GM18499 (cell line): Measurements from ENCODE around the gene SLC5A2.
"Not testable (repeated sequence)": the region's sequence is repeated elsewhere in the genome, so short reads cannot be mapped to it uniquely, and the experiment has no call there.

Experiments
- ATAC-seq: cut with Tn5 transposase; IDR thresholded peaks from one replicate; pipeline ENCODE4 v1.9.1; 2021; ENCODE audit warnings: moderate number of reproducible peaks; ENCODE audit not compliant: insufficient read depth, unreplicated experiment

The SLC5A2 gene

DNA sequence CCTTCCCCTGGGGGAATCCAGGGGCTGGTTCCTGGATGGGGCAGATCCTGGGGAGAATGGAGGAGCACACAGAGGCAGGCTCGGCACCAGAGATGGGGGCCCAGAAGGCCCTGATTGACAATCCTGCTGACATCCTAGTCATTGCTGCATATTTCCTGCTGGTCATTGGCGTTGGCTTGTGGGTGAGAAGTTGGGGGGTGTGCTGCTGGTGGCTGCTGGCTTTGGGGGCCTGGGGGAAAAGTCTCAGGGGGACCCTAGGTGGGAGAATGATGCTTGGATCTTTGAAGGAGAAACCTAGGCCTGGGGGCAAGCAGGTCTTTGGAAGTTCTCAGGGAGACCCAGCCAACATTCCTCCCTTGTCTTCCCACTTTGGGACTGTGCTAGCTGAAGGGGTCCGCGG is at the start of gene SLC5A2:
TSS of gene SLC5A2 (plus strand) at position 43 of the 400 bp plus-strand sequence. CDS start at position 57, 14 bp downstream.
- no peak for ATAC-seq

DNA sequence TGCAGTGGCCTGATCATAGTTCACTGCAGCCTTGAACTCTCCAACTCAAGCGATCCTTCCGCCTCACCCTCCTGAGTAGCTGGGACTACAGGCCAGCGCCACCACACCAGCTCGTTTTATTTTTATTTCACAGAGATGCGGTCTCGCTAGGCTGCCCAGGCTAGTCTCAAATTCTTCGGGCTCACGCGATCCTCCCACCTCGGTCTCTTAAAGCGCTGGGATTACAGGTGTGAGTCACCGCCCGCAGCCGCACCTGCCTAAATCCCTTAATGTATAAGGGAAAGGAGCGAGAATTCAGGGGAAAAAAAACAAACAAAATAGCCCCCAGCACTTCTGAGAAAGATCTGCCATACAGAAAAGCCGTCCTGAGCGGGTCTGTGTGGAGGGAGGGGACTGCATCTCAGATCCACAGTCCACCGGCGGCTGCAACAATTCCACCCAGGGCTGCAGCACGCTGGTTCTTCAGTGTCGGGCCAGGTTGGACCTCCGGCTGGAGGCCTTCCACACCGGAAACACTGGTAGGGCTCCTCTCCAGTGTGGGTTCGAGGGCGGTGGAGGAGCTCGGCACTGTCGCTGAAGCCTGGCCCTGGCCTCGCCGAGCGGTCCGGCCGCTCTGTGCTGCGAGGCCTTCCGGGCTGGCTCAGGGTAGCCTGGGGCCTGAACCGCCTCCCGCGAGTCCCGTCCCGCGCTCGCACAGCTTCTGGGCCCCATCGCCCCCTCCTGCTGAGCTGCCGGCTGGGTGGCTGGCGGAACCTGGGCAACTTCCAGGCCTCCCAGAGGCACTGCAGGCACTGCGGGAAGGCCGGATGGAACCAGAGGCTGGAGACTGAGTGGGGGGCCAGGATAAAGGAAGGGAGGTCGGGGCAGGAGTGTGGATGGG is 47.3 kb upstream of the SLC5A2 start:
- ATAC-seq = no peak

DNA sequence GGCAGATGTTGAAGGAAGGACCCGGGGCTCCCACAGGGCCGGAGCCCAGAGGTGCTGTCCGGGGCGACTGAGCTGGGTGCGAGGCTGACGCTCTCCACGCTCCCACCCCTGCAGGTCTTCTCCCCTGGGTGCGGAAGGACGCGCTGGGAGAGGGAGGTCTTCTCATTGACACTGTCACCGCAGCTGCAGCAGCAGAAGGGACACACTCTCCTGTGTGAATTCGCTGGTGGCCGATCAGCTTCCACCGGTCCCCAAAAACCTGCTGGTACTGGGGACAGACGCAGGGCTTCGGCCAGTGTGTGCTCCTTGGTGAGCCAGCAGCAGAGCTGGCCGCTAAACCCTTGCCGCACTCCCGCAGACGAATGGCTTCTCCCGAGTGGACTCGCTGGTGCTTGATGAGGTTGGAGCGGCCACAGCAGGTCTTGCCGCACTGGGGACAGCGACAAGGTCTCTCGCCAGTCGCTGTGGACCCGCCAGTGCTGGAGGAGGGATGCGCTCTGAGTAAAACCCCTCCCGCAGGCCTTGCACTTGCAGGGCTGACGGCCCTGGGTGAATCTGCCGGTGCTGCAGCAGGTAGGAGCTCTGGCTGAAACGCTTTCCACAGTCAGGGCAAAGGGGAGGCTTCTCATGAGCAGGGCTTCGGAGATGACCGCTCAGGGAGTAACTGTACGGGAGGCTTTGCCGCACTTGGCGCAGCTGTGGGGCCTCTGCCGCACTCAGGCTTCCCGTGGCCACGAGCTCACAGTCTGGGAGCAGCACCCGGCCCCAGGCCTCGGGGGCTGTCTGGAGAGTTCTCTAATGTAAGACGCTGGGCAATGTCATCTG is 46.5 kb upstream of the SLC5A2 start:
- no peak for ATAC-seq

DNA sequence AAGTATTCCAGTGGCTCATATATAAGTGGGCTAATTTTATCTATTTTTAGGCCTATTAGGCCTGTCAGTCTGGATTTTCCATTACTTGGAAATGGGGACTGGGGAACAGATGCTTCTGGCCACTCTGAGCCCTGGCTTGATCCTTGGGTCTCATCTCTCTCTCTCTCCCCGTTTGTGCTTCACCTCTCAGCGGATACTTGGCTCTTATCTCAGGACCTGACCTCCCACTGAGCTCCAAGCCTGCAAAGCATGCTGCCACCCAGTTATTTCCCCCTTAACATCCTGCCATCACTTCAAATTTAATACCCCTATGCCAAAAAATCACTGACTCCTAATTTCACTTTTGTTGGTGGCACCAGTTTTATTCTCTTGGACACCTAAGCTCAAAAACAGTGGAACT is 44.5 kb upstream of the SLC5A2 start:
- ATAC-seq = no peak

DNA sequence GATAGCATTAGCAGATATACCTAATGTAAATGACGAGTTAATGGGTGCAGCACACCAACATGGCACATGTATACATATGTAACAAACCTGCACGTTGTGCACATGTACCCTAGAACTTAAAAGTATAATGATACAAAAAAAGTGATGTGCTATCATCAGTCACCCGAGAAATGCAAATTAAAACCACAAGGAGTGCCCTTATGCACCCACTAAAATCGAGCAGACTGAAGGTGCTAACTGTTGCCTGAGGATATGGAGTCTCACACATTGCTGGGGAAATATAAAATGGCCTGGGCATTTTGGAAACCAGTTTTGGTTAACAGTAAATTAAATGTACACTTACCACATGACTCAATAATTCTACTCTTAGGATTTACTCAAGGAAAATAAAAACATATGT is 43.9 kb upstream of the SLC5A2 start:
- not testable (repeated sequence) for ATAC-seq

DNA sequence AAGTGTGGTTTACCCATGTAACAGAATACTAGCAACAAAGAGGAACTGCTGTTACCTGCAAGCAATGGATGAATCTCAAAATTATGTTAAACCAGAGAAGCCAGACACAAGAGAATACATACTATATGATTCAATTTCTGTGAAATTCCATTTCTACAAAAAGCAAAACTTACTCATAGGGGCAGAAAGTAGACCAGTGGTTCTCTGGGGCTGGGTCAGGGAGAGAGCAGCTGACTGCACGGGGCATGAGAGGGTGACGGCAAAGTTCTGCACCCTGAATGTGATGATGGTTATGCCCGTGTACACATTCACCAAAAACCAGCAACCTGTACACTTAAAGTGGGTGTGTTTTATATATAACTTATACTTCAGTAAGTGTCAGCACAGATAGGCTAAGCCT is 43.4 kb upstream of the SLC5A2 start:
- no peak for ATAC-seq

DNA sequence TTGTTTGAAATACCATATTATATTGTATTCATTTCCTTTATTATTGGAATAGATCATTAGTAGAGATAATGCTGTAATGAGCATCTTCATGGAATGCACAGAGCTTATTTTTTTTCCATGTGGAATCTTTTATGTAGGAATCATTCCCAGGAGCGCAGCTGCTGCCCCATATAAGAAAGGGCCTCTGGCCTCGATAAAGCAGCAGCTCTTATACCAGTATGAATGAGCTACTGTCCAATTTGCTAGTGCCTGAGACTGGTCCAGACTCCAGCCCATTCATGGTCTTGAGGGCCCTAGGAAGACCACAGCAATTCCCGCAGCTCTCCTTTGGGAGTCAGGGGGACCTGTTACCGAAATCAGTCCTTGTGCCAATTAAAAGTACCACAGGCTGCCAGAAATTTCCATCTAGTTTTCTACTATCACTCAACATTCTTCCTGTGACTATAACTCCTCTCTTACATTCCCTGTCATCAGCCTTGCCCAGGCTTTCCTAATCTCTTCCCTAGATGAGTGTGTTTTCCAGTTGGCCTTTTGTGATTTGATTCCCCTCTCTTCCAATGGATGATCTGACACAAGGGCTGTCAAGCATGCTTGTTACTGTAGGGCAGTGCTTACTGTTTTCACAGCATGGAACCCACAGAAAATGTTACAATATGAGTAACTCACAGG is 42.3 kb upstream of the SLC5A2 start:
- ATAC-seq = no peak

DNA sequence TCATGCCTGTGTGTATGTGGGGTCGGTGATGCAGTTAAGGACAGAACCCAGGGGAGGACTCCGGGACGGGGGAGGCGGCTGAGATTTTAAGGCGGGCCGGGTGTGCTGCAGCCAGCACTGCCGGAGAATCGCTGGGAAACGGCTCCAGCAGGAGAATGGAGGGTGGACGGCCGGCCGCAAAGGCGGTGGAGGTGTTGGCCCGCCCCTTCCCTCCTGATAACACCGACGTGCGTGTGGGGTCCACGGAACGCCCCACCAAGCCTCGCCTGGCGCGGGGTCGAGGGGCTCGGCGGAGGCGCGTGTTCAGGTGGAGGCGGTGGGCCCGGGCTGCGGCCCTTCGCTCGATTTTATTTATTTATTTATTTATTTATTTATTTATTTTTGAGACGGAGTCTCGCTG is 41.0 kb upstream of the SLC5A2 start:
- no peak for ATAC-seq

DNA sequence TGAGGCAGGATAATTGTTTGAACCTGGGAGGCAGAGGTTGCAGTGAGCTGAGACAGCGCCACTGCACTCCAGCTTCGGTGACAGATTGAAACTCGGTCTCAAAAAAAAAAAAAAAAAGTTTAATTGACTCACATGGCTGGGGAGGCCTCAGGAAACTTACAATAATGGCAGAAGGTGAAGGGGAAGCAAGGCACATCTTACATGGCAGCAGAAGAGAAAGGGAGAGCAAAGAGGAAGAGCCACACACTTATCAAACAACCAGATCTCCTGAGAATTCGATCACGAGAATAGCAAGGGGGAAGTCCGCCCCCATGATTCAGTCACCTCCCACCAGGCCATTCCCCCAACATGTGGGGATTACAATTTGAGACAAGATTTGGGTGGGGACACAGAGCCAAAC is 37.0 kb upstream of the SLC5A2 start:
- not testable (repeated sequence) for ATAC-seq

DNA sequence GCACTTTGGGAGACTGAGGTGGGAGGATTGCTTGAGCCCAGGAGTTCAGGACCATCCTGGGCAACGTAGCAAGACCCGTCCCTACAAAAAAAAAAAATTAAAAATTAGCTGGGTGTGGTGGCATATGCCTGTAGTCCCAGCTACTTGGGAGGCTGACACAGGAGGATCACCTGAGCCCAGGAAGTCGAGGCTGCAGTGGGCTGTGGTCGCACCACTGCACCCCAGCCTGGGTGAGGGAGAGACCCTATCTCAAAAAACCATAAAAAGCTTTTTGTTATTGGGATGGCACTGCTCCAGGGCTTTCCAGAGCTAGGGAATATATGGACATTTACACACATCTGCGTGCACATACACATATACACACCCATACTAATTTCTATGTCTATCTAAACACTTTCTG is 31.7 kb upstream of the SLC5A2 start:
- ATAC-seq = no peak

DNA sequence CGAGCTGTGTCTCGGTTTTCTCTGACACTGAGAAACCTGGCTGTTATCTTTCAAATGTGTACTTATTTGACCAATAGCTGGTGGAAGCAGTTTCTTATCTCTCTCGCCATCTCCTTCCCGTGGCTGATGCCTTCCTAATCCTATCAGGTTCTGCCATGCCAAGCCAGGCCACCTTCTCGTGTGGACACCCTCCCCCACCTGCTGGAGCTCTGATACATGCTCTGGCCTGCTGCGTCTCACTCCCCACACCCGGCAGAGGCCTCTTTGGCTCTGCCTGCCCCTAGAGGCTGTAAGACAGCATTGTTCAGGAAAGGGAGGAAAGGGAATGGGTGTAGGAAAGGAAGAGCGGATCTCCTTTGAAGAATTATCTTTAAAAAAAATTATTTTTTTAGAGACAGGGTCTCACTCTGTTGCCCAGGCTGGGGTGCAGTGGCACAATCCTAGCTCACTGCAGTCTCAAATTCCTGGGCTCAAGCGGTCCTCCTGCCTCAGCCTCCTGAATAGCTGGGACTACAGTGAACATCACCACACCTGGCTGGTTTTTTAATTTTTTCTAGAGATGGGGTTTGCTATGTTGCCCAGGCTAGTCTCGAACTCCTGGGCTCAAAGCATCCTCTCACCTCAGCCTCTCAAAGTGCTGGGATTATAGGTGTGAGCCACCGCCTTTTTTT is 31.1 kb upstream of the SLC5A2 start:
- ATAC-seq = no peak

DNA sequence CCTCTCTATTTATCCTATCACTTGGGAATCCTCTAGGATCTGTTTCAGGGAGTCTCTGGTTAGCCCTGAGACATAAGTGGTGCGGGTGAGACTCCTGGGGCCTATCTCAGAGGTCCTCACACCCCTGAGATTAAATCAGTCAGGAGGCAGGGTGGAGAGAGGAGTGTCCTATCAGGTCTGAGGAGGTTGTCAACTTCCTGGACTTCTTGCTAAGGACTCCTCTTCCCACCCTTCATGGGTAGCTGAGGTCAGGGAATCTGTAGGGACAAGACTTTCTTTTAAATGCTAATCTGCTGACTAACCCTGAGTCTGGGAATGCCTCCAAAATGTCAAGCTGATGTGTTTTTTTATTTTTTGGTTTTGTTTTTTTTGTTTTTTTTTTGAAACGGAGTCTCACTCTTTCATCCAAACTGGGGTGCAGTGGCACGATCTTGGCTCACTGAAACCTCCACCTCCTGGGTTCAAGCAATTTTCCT is 30.3 kb upstream of the SLC5A2 start:
- ATAC-seq = no peak

DNA sequence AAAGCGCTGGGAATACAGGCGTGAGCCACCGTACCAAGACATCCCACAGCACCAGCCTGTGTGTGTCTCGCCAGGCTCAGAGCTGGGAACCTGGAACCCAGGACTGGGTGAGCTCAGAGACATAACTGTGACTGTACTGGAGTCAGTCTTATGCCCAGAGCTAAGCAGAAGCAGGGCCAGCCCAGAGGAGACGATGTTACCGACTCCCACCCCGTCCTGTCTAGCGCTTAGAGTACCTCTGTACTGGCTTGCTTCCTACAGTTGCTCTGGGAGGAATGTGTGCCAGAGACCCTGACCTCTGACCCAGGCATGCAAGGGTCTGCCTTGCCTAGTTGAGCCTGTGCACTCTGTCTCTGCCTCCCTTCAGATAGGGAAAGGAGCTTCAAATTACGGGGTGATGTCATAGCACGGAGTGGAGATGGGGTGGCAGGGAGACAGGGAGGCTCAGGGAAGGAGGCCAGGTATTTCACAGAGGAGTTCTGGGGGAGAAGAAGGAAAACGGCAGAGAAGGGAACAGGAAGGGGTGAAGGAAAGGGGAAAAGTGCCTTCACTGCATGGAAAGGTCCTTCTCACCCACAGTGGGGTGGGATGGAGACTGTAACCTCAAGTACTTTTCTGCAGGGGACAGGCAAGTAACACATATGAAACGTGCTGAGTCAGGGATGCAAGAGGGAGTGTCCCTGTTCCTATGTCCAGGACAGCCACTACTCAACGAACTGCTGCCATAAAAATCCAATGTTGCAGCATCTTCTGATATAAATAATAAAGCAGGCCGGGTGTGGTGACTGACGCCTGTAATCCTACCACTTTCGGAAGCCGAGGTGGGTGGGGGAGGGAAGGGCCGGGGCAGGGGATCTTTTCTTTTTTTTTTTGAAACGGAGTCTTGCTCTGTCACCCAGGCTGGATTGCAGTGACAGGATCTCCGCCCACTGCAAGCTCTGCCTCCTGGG is 29.4 kb upstream of the SLC5A2 start:
- ATAC-seq = no peak

DNA sequence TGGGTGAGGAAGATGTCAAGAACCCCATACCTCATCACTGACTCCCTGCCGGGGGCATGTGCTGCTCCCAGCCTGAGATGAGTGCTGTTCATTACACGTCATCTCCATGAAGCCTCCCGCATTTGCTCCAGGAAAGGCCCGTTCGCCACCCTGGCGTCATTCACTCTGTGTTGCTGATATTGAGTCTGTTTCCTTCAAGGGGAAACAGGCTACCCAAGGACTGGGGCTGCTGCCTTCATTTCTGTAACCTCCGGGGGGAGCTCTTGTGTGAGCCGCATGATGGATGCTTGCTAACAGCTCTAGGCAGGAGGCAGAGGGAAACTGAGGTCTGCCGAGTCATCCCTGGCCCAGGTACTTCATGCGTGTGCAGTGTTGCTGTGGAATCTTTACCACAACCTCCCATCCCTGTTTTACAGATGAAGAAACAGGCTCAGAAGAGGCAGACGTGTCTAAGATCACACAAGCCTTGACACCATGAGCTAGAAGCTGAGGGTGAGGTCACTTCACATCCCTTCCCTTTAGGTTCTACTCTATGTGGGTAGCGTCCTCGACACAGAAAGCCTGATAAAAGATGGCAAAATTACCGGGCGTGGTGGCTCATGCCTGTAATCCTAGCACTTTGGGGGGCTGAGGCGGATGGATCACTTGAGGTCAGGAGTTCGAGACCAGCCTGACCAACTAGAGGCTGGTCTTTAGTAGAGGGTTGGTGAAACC is 27.2 kb upstream of the SLC5A2 start:
- ATAC-seq = no peak

DNA sequence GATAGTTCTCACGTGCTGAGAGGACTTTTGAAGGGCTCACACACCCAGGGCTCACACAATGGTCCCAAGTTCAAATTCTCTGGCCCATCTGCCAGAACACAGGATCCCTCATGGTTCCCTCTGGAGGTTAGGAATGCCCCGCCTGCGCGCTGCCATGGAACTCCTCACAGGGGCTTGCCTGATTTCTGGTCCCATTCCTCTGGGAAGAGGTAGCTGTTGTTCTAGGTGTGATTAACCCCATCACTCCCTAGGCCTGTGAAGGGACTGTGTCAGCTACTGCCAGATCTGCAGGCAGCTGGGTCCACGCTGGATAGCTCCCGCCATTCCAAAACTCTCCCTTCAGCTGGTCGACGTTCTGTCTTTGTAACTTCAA is 25.9 kb upstream of the SLC5A2 start:
- no peak for ATAC-seq

DNA sequence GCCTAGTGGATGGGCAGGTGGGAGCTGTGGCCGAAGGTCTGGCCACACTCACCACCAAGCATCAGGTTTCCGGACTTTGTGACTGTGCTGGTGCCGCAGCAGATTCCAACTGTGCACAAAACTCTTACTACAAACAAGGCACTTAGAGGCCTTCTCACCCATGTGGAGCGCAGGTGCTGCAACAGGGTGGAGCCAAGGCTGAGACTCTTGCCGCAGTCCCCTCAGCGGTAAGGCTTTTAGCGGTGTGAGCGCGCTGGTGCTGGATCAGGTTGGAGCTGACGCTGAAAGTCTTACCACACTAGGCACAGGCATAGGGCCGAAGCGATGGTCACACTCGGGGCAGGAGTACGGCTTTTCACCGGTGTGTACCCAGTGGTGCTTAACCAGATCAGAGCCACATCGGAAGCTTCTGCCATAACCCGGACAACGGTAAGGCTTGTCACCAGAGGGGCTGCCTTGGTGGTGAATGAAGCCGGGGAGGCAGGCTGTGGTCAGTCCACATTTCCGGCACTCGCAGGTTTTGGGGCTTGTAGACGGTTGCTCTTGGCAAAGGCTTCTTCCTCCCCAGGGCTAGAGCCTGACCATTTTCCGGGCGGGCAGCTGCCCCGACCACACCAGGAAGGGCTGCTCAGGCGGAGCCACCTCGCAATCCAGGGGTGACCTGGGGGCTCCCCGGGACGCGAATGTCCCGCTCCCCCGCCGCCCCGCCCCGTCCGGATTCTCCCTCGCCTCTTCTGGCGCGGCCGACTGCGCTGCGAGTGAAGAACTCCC is 24.7 kb upstream of the SLC5A2 start:
- no peak for ATAC-seq

DNA sequence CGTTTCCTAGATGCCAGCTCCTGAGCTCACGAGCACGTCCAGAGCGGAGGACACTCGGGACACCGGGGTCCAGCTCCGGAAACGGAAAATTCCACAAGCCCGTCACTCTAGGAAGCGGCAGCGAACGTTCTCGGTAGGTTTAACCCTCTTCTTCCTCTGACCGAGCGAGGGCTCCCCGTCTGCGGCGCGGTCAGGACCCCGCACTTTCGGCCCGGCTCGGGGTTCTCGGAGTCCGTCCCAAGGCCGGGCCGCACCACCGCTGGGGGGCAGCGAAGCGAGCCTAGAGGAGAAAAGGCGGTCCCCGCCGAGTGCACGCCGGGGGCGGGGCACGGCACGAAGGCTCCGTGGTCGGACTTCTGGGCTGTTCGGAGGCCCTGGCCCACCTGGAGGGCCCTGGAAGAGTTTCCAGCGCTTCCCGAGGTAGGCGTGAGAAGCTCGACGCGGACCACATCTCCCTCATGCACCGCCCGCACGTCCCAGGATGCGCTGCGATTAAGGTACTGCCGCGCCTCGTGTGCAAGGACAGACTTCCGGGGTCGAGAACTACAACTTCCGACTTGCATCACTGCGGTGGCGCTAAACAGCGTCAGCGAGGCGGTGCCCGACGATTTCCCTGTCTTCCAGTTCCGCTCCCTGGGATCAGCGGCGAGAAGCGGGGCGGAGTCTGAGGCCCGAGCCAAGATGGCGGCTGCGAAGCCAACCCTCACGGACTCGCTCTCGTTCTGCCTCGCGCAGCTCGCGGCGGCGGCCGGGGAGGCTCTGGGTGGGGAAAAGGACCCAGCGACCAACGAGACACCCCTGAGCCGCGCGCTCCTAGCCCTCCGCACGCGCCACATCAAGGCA is 23.9 kb upstream of the SLC5A2 start, which contains the start of gene ARMC5:
TSS of gene ARMC5 (plus strand) at position 658 of the 843 bp plus-strand sequence. CDS start at position 682, 24 bp downstream.
- ATAC-seq = peak; percentile 62
